Bronchial epithelial cell (primary cell): ENCODE measurements around the gene GRIFIN. TPM values are rescaled to one million over a fixed set of nuclear protein-coding genes. Genes with fewer than 3 reads are reported as not detected.

ENCODE experiments used
- DNase-seq: peaks from one replicate; pipeline ENCODE4 v3.0.0-alpha.2; 2010; ENCODE audit warnings: low read depth
- FAIRE-seq: peaks from 2 replicates; lab custom pipeline; 2011; peaks lifted over from hg19 to GRCh38; lab: Jason Lieb, UNC
- H3K27me3 ChIP-seq: 2 replicates; pipeline ENCODE4 v1.5.1; 2011; ENCODE audit warnings: low read length; ENCODE audit not compliant: control insufficient read depth, insufficient read depth
- H3K36me3 ChIP-seq: 2 replicates; pipeline ENCODE4 v1.5.1; 2011; ENCODE audit warnings: low read length; ENCODE audit not compliant: control insufficient read depth, insufficient read depth
- H3K4me3 ChIP-seq: 2 replicates; pipeline ENCODE4 v1.5.1; 2011; ENCODE audit warnings: mild to moderate bottlenecking, low read depth, low read length, control low read depth
- CTCF ChIP-seq: IDR thresholded peaks from 2 replicates; pipeline ENCODE4 v1.5.1; 2011; ENCODE audit warnings: mild to moderate bottlenecking, moderate library complexity, low read length, control low read depth, inconsistent platforms; ENCODE audit not compliant: insufficient read depth, severe bottlenecking
- total RNA-seq: library from RNA; depleted of rRNA; stranded (reverse); fragments of >200 nt; gene quantifications from 2 replicates; pipeline ENCODE4 v1.2.1, GENCODE V29; 2014

Gene GRIFIN
- total RNA-seq, 1 donor from 2014 or later = not detected

- no peak for FAIRE-seq
- peaks cover 7% of the 10 kb centered on the region for H3K27me3 ChIP-seq
- DNase-seq = no peak
These were observed 12.1 kb upstream of the GRIFIN start for GRCh38 chr7:2488272-2488645.

GRCh38 chr7:2487586-2488271 is 11.5 kb upstream of the GRIFIN start:
- TF ChIP-seq CTCF = no peak
- FAIRE-seq (no peak), DNase-seq (no peak)
- no peaks in the 10 kb centered on the region for H3K36me3 ChIP-seq
- H3K4me3 ChIP-seq = no peak overlapping the region
- peaks cover 3% of the 10 kb centered on the region for H3K27me3 ChIP-seq

More at GRCh38 chr7:2488272-2488645, 12.1 kb upstream of the GRIFIN start:
- no peak for TF ChIP-seq CTCF
- no peaks in the 10 kb centered on the region for H3K36me3 ChIP-seq
- no peak overlapping the region for H3K4me3 ChIP-seq

- FAIRE-seq = no peak
- Histone ChIP-seq H3K36me3 (no peaks in the 10 kb centered on the region), H3K27me3 (peaks cover 6% of the 10 kb centered on the region), H3K4me3 (no peak overlapping the region)
- no peak for TF ChIP-seq CTCF
- DNase-seq = no peak
These were observed 8.7 kb upstream of the GRIFIN start for GRCh38 chr7:2484868-2485267.

- DNase-seq = no peak
- H3K4me3 ChIP-seq = no peak overlapping the region
- no peak for TF ChIP-seq CTCF
- peaks cover 15% of the 10 kb centered on the region for H3K27me3 ChIP-seq
- H3K36me3 ChIP-seq = no peaks in the 10 kb centered on the region
- no peak for FAIRE-seq
These were observed 7.3 kb upstream of the GRIFIN start for GRCh38 chr7:2483494-2483893.

- Histone ChIP-seq H3K27me3 (peaks cover 17% of the 10 kb centered on the region), H3K36me3 (no peaks in the 10 kb centered on the region), H3K4me3 (no peak overlapping the region)
- TF ChIP-seq CTCF = no peak
- FAIRE-seq (no peak), DNase-seq (no peak)
These were observed 6.7 kb upstream of the GRIFIN start for GRCh38 chr7:2482725-2483451.

GRCh38 chr7:2481195-2481594 is 5.0 kb upstream of the GRIFIN start:
- Histone ChIP-seq H3K4me3 (no peak overlapping the region), H3K27me3 (peaks cover 14% of the 10 kb centered on the region), H3K36me3 (no peaks in the 10 kb centered on the region)
- no peak for TF ChIP-seq CTCF
- no peak for DNase-seq
- no peak for FAIRE-seq
